Measurements from ENCODE around the gene HIF1A.

The HIF1A gene

GRCh38 chr14:61681413-61681812 is 13.9 kb upstream of the HIF1A start:
- no peak for TF ChIP-seq CTCF (IDR thresholded peaks at IDR 0.05; ENCODE audit: insufficient read depth, low read length, missing control alignments)
- POLR2A ChIA-PET: no interaction called here
- DNase-seq (ENCODE audit: low read depth, low spot score): no peak
- H3K4me3 ChIP-seq (ENCODE audit: low read depth, low read length): no peak overlapping the region
- CTCF ChIA-PET: interaction anchor here (1.1 to 3.4 kb wide), 3 partner anchors 8 to 206 kb away, joined by 3 to 15 read pairs (median 6); no protein-coding TSS in a partner anchor

GRCh38 chr14:61683108-61683507 is 12.2 kb upstream of the HIF1A start:
- ChIA-PET POLR2A (no interaction called here), CTCF (interaction anchor here (0.6 to 1.4 kb wide), 3 partner anchors 9 to 122 kb away, joined by 3 to 6 read pairs (median 3); no protein-coding TSS in a partner anchor)
- no peak overlapping the region for H3K4me3 ChIP-seq (ENCODE audit: low read depth, low read length)
- TF ChIP-seq CTCF (IDR thresholded peaks at IDR 0.05; ENCODE audit: insufficient read depth, low read length, missing control alignments): no peak
- DNase-seq (ENCODE audit: low read depth, low spot score): no peak

- H3K4me3 ChIP-seq (ENCODE audit: low read depth, low read length): no peak overlapping the region
- CTCF ChIA-PET: interaction anchor here (0.9 kb wide), 1 partner anchor 9 kb away, joined by 3 read pairs; no protein-coding TSS in a partner anchor
- POLR2A ChIA-PET: no interaction called here
- DNase-seq (ENCODE audit: low read depth, low spot score): no peak
- no peak for TF ChIP-seq CTCF (IDR thresholded peaks at IDR 0.05; ENCODE audit: insufficient read depth, low read length, missing control alignments)
These were observed 5.3 kb upstream of the HIF1A start for GRCh38 chr14:61690039-61690438.

- no peak for TF ChIP-seq CTCF (IDR thresholded peaks at IDR 0.05; ENCODE audit: insufficient read depth, low read length, missing control alignments)
- no peak overlapping the region for H3K4me3 ChIP-seq (ENCODE audit: low read depth, low read length)
- ChIA-PET POLR2A (no interaction called here), CTCF (interaction anchor here (0.5 to 1.6 kb wide), 7 partner anchors 8 to 234 kb away, joined by 3 to 6 read pairs (median 3); no protein-coding TSS in a partner anchor)
- DNase-seq (ENCODE audit: low read depth, low spot score): no peak
These were observed 4.3 kb upstream of the HIF1A start for GRCh38 chr14:61690982-61691381.

- H3K4me3 ChIP-seq (ENCODE audit: low read depth, low read length): no peak overlapping the region
- no peak for TF ChIP-seq CTCF (IDR thresholded peaks at IDR 0.05; ENCODE audit: insufficient read depth, low read length, missing control alignments)
- POLR2A ChIA-PET: no interaction called here
- DNase-seq (ENCODE audit: low read depth, low spot score): no peak
- CTCF ChIA-PET: interaction anchor here (0.5 to 3.9 kb wide), 9 partner anchors 9 to 235 kb away, joined by 3 to 15 read pairs (median 3); no protein-coding TSS in a partner anchor
These were observed 3.8 kb upstream of the HIF1A start for GRCh38 chr14:61691495-61691894.

GRCh38 chr14:61694039-61694438 is 1.3 kb upstream of the HIF1A start:
- H3K4me3 ChIP-seq (ENCODE audit: low read depth, low read length): no peak overlapping the region
- DNase-seq (ENCODE audit: low read depth, low spot score): no peak
- POLR2A ChIA-PET: interaction anchor here (1.2 to 2.3 kb wide), 3 partner anchors 132 to 201 kb away, joined by 3 to 30 read pairs (median 12); no protein-coding TSS in a partner anchor
- CTCF ChIA-PET: interaction anchor here (0.9 to 3.9 kb wide), 7 partner anchors 14 to 237 kb away, joined by 3 to 15 read pairs (median 3); no protein-coding TSS in a partner anchor
- TF ChIP-seq CTCF (IDR thresholded peaks at IDR 0.05; ENCODE audit: insufficient read depth, low read length, missing control alignments): no peak
